Subcutaneous abdominal adipose tissue (tissue), 5 donors: ENCODE results near the gene CREBZF.
"Not testable (repeated sequence)": the region's sequence is repeated elsewhere in the genome, so short reads cannot be mapped to it uniquely, and the experiment has no call there.

Source experiments
- H3K27ac ChIP-seq: one replicate; pipeline ENCODE4 v1.7.0; 2013; ENCODE audit warnings: low read depth, mild to moderate bottlenecking, inconsistent platforms, low read length, moderate library complexity
- H3K27me3 ChIP-seq, 5 donors: one replicate each; pipeline ENCODE4 v1.7.0; 2013; ENCODE audit warnings: low read length in 5 of 5, inconsistent platforms in 1 of 5; ENCODE audit not compliant: control insufficient read depth in 5 of 5, insufficient read depth in 4 of 5
- H3K36me3 ChIP-seq, 5 donors: one replicate each; pipeline ENCODE4 v1.7.0; 2013; ENCODE audit warnings: low read length in 5 of 5; ENCODE audit not compliant: control insufficient read depth in 5 of 5, insufficient read depth in 5 of 5
- H3K4me1 ChIP-seq, 5 donors: one replicate each; pipeline ENCODE4 v1.7.0; 2013; ENCODE audit warnings: low read length in 5 of 5, mild to moderate bottlenecking in 3 of 5, moderate library complexity in 1 of 5; ENCODE audit not compliant: control insufficient read depth in 5 of 5, insufficient read depth in 5 of 5
- H3K4me3 ChIP-seq, 5 donors: one replicate each; pipeline ENCODE4 v1.7.0; 2013; ENCODE audit warnings: low read length in 5 of 5, low read depth in 1 of 5
- H3K9ac ChIP-seq, 5 donors: one replicate each; pipeline ENCODE4 v1.7.0; 2013; ENCODE audit warnings: low read length in 5 of 5, mild to moderate bottlenecking in 4 of 5, moderate library complexity in 3 of 5
- H3K9me3 ChIP-seq, 5 donors: one replicate each; pipeline ENCODE4 v1.7.0; 2013; ENCODE audit warnings: low read length in 5 of 5; ENCODE audit not compliant: control insufficient read depth in 5 of 5
- donor health status: healthy.
- donor health status: healthy.
- donor health status: healthy.
- donor health status: healthy.
- donor health status: healthy.

Gene CREBZF

GRCh38 chr11:85654343-85654742, 10.6 kb downstream of the CREBZF start:
- not testable (repeated sequence) for H3K27me3 ChIP-seq, H3K4me1 ChIP-seq, H3K9ac ChIP-seq, H3K4me3 ChIP-seq, H3K9me3 ChIP-seq, H3K27ac ChIP-seq
- H3K36me3 ChIP-seq: peaks cover 13 to 48% (median 32%) of the 10 kb centered on the region in 5 donors

GRCh38 chr11:85652786-85653447, 12.0 kb downstream of the CREBZF start:
- H3K27ac ChIP-seq: no peak overlapping the region
- H3K4me1 ChIP-seq: peaks cover 0 to 12% (median 9%) of the 10 kb centered on the region in 5 donors
- H3K9me3 ChIP-seq: no peaks in the 10 kb centered on the region
- H3K27me3 ChIP-seq: no peaks in the 10 kb centered on the region
- no peak overlapping the region for H3K4me3 ChIP-seq
- peak overlapping the region in 1 of 5 donors; percentile 8 for H3K9ac ChIP-seq
- peaks cover 9 to 42% (median 32%) of the 10 kb centered on the region in 5 donors for H3K36me3 ChIP-seq

- H3K9ac ChIP-seq: no peak overlapping the region
- peaks cover 3 to 25% (median 19%) of the 10 kb centered on the region in 5 donors for H3K36me3 ChIP-seq
- H3K4me1 ChIP-seq: peaks cover 0 to 20% (median 16%) of the 10 kb centered on the region in 5 donors
- no peaks in the 10 kb centered on the region for H3K9me3 ChIP-seq
- no peak overlapping the region for H3K4me3 ChIP-seq
- H3K27ac ChIP-seq: no peak overlapping the region
- no peaks in the 10 kb centered on the region for H3K27me3 ChIP-seq
These were observed 13.8 kb downstream of the CREBZF start for GRCh38 chr11:85651118-85651517.

GRCh38 chr11:85647604-85648299, 17.2 kb downstream of the CREBZF start, which contains the start of gene TMEM126A:
Gene TMEM126A (plus strand): TSS chr11:85647967. CDS start chr11:85650256, 2,289 bp downstream.
- Histone ChIP-seq H3K4me1 (peaks cover 0 to 20% (median 16%) of the 10 kb centered on the region in 5 donors), H3K36me3 (peaks cover 0 to 6% (median 3%) of the 10 kb centered on the region in 5 donors), H3K9me3 (no peaks in the 10 kb centered on the region), H3K27me3 (peaks cover 0 to 3% (median 2%) of the 10 kb centered on the region in 5 donors), H3K4me3 (peak within 1 kb of the TSS; percentile 83 to 99 (median 97)), H3K9ac (peak within 1 kb of the TSS; percentile 85 to 97 (median 89)), H3K27ac (peak within 1 kb of the TSS; percentile 75)

GRCh38 chr11:85647078-85647477, 17.9 kb downstream of the CREBZF start:
- Histone ChIP-seq H3K4me1 (peaks cover 0 to 20% (median 16%) of the 10 kb centered on the region in 5 donors), H3K36me3 (peaks cover 0 to 6% (median 3%) of the 10 kb centered on the region in 5 donors), H3K27me3 (peaks cover 0 to 3% (median 2%) of the 10 kb centered on the region in 5 donors), H3K9me3 (no peaks in the 10 kb centered on the region), H3K27ac (peak overlapping the region; percentile 75), H3K9ac (peak overlapping the region; percentile 85 to 97 (median 89)), H3K4me3 (peak overlapping the region; percentile 83 to 99 (median 97))

GRCh38 chr11:85643191-85643614, 21.7 kb downstream of the CREBZF start:
- Histone ChIP-seq H3K4me3 (no peak overlapping the region), H3K36me3 (peaks cover 0 to 3% (median 0%) of the 10 kb centered on the region in 5 donors), H3K9me3 (no peaks in the 10 kb centered on the region)

GRCh38 chr11:85634747-85635146, 30.2 kb downstream of the CREBZF start:
- H3K4me3 ChIP-seq: no peak overlapping the region
- H3K36me3 ChIP-seq: peaks cover 19 to 38% (median 28%) of the 10 kb centered on the region in 5 donors
- H3K27me3 ChIP-seq: no peaks in the 10 kb centered on the region
- no peak overlapping the region for H3K9ac ChIP-seq
- H3K27ac ChIP-seq: no peak overlapping the region
- peaks cover 0 to 4% (median 3%) of the 10 kb centered on the region in 5 donors for H3K4me1 ChIP-seq
- H3K9me3 ChIP-seq: no peaks in the 10 kb centered on the region

More at GRCh38 chr11:85643191-85643614, 21.7 kb downstream of the CREBZF start:
- H3K9ac ChIP-seq: no peak overlapping the region
- peaks cover 0 to 3% (median 2%) of the 10 kb centered on the region in 5 donors for H3K27me3 ChIP-seq
- peaks cover 0 to 11% (median 9%) of the 10 kb centered on the region in 5 donors for H3K4me1 ChIP-seq
- H3K27ac ChIP-seq: no peak overlapping the region

GRCh38 chr11:85628771-85629341, 36.1 kb downstream of the CREBZF start:
- Histone ChIP-seq H3K27ac (peak overlapping the region; percentile 96), H3K9me3 (no peaks in the 10 kb centered on the region), H3K4me1 (peaks cover 3 to 29% (median 20%) of the 10 kb centered on the region in 5 donors), H3K9ac (peak overlapping the region; percentile 10 to 96 (median 82)), H3K4me3 (peak overlapping the region; percentile 93 to 98 (median 96)), H3K27me3 (no peaks in the 10 kb centered on the region), H3K36me3 (peaks cover 0 to 9% (median 3%) of the 10 kb centered on the region in 5 donors)

- Histone ChIP-seq H3K27ac (peak within 1 kb of the TSS; percentile 96), H3K9ac (peak within 1 kb of the TSS; percentile 88 to 96 (median 92)), H3K27me3 (no peaks in the 10 kb centered on the region), H3K9me3 (no peaks in the 10 kb centered on the region), H3K36me3 (peaks cover 0 to 8% (median 3%) of the 10 kb centered on the region in 5 donors), H3K4me1 (peaks cover 3 to 29% (median 20%) of the 10 kb centered on the region in 5 donors), H3K4me3 (peak within 1 kb of the TSS; percentile 93 to 98 (median 96))
These were observed 36.7 kb downstream of the CREBZF start, which contains the start of gene TMEM126B for GRCh38 chr11:85627998-85628770. Gene TMEM126B (plus strand): TSS chr11:85628593. CDS start chr11:85628608, 15 bp downstream.
